Panc1 (cell line): Measurements from ENCODE around the gene CCDC12.

Experiments used
- CTCF ChIP-seq: fragments of 450-650 bp; IDR thresholded peaks from 2 replicates; pipeline ENCODE4 v1.5.1; 2017; ENCODE audit warnings: mild to moderate bottlenecking
- POLR2AphosphoS5 ChIP-seq: IDR thresholded peaks from 2 replicates; pipeline ENCODE4 v1.6.1; 2012; ENCODE audit warnings: mild to moderate bottlenecking, low read depth, low read length, moderate library complexity

- TF ChIP-seq CTCF (no peak), POLR2AphosphoS5 (no peak)
Measured at GRCh38 chr3:46889381-46890110, 87.0 kb downstream of the CCDC12 start.
